Activated CD4-positive, alpha-beta memory T cell treated with anti-CD3 and anti-CD28 coated beads for 36 hours (primary cell): Measurements from ENCODE around the gene PDZK1IP1. TPM values are rescaled to one million over a fixed set of nuclear protein-coding genes. Genes with fewer than 3 reads are reported as not detected.

Experiments
- CTCF ChIA-PET: fragments of 350-600 bp; sonication (Branson Sonifier 250); formaldehyde crosslinking; loops from one replicate; lab custom pipeline; 2021; ENCODE audit warnings: antibody characterized with exemption, inconsistent platforms; lab: Charles Lee
- POLR2A ChIA-PET: fragments of 350-600 bp; sonication (Branson Sonifier 250); formaldehyde crosslinking; loops from one replicate; lab custom pipeline; 2021; ENCODE audit warnings: antibody characterized with exemption; lab: Charles Lee
- DNase-seq: peaks from one replicate; pipeline ENCODE4 v3.0.0-alpha.2; 2020
- H3K27ac Mint-ChIP-seq: one replicate; pipeline ENCODE4 v1.8.0; 2021; ENCODE audit warnings: mixed read lengths
- H3K27me3 Mint-ChIP-seq: one replicate; pipeline ENCODE4 v1.8.0; 2021; ENCODE audit warnings: mixed read lengths
- H3K36me3 Mint-ChIP-seq: one replicate; pipeline ENCODE4 v1.8.0; 2021; ENCODE audit warnings: mixed read lengths
- H3K4me1 Mint-ChIP-seq: one replicate; pipeline ENCODE4 v1.8.0; 2021; ENCODE audit warnings: low read depth, mixed read lengths
- H3K4me3 Mint-ChIP-seq: one replicate; pipeline ENCODE4 v1.8.0; 2021; ENCODE audit warnings: mild to moderate bottlenecking, mixed read lengths
- H3K9me3 Mint-ChIP-seq: one replicate; pipeline ENCODE4 v1.8.0; 2021; ENCODE audit warnings: mixed read lengths
- intact Hi-C: fragments of 100-400 bp; cut with micrococcal nuclease; formaldehyde crosslinking; loops from one replicate; pipeline ENCODE4 v1.15.1; 2023
- total RNA-seq, 2 experiments: library from RNA; stranded (reverse); gene quantifications; one replicate each; pipeline ENCODE4 v1.2.3, GENCODE V29; 2021

PDZK1IP1 gene
- total RNA-seq, 2 experiments from 2014 or later = not detected

GRCh38 chr1:47222476-47222875 is 32.6 kb upstream of the PDZK1IP1 start:
- CTCF ChIA-PET = interaction anchor here (0.8 to 2.9 kb wide), 4 partner anchors 28 to 41 kb away, joined by 4 to 9 read pairs (median 6); no protein-coding TSS in a partner anchor
- H3K9me3 Mint-ChIP-seq = no peaks in the 10 kb centered on the region
- H3K27me3 Mint-ChIP-seq = peaks cover 22% of the 10 kb centered on the region
- intact Hi-C loops = no loop called here
- DNase-seq = no peak
- H3K4me1 Mint-ChIP-seq = no peaks in the 10 kb centered on the region
- POLR2A ChIA-PET = no interaction called here
- no peaks in the 10 kb centered on the region for H3K36me3 Mint-ChIP-seq
- no peak overlapping the region for H3K27ac Mint-ChIP-seq
- H3K4me3 Mint-ChIP-seq = no peak overlapping the region

DNA sequence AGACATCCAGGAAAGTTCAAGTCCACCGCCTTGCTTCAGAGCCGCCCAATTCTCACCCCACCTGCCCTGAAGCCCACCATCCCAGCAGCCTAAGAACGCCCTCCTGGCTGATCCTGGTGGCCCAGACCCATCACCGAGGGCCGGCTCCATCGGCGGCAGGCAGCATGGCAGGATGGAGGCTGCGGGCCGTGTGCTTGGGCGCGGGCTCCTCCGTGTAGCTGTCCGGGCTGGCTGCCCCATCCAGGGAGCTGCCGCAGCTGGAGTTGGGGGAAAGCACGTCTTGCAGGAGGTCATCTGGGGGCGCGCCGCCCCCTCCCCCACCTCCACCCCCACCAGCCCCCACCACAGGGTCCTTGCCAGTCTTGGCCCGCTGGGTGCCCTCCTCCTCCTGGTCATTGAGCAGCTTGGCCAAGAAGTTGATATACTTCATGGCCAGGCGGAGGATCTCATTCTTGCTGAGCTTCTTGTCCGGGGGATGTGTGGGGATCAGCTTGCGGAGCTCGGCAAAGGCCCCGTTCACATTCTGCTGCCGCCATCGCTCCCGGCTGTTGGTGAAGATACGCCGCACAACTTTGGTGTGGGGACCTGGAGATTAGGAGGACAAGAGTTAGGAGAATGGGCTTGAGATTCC is 29.9 kb upstream of the PDZK1IP1 start:
- ChIA-PET CTCF (interaction anchor here (1.4 kb wide), 1 partner anchor 27 kb away, joined by 4 read pairs; no protein-coding TSS in a partner anchor), POLR2A (no interaction called here)
- intact Hi-C loops = no loop called here

GRCh38 chr1:47219001-47219400 is 29.2 kb upstream of the PDZK1IP1 start:
- no peaks in the 10 kb centered on the region for H3K4me1 Mint-ChIP-seq
- H3K9me3 Mint-ChIP-seq = no peaks in the 10 kb centered on the region
- H3K36me3 Mint-ChIP-seq = no peaks in the 10 kb centered on the region
- no peak overlapping the region for H3K4me3 Mint-ChIP-seq
- no peak for DNase-seq
- CTCF ChIA-PET = no interaction called here
- no peak overlapping the region for H3K27ac Mint-ChIP-seq
- POLR2A ChIA-PET = no interaction called here
- peaks cover 6% of the 10 kb centered on the region for H3K27me3 Mint-ChIP-seq
- intact Hi-C loops = no loop called here

More for the DNA sequence above, 29.9 kb upstream of the PDZK1IP1 start:
- no peak for DNase-seq
- Mint-ChIP-seq H3K27me3 (peaks cover 6% of the 10 kb centered on the region), H3K4me3 (no peak overlapping the region), H3K27ac (no peak overlapping the region), H3K4me1 (no peaks in the 10 kb centered on the region), H3K9me3 (no peaks in the 10 kb centered on the region), H3K36me3 (no peaks in the 10 kb centered on the region)

- DNase-seq = no peak
- Mint-ChIP-seq H3K4me1 (no peaks in the 10 kb centered on the region), H3K27me3 (peaks cover 4% of the 10 kb centered on the region), H3K36me3 (no peaks in the 10 kb centered on the region), H3K27ac (no peak overlapping the region), H3K4me3 (no peak overlapping the region), H3K9me3 (no peaks in the 10 kb centered on the region)
- intact Hi-C loops = no loop called here
- POLR2A ChIA-PET = no interaction called here
- CTCF ChIA-PET = no interaction called here
Observed at GRCh38 chr1:47216278-47217059, 26.6 kb upstream of the PDZK1IP1 start.

GRCh38 chr1:47215713-47216112 is 25.9 kb upstream of the PDZK1IP1 start:
- Mint-ChIP-seq H3K27ac (no peak overlapping the region), H3K4me3 (no peak overlapping the region), H3K27me3 (peaks cover 4% of the 10 kb centered on the region), H3K36me3 (no peaks in the 10 kb centered on the region), H3K9me3 (no peaks in the 10 kb centered on the region), H3K4me1 (no peaks in the 10 kb centered on the region)
- DNase-seq = no peak
- intact Hi-C loops = no loop called here
- ChIA-PET CTCF (no interaction called here), POLR2A (no interaction called here)

GRCh38 chr1:47214549-47214948 is 24.7 kb upstream of the PDZK1IP1 start:
- Mint-ChIP-seq H3K4me3 (no peak overlapping the region), H3K9me3 (no peaks in the 10 kb centered on the region), H3K27ac (no peak overlapping the region), H3K4me1 (no peaks in the 10 kb centered on the region), H3K36me3 (no peaks in the 10 kb centered on the region), H3K27me3 (peaks cover 2% of the 10 kb centered on the region)
- intact Hi-C loops = no loop called here
- ChIA-PET CTCF (no interaction called here), POLR2A (no interaction called here)
- DNase-seq = no peak

GRCh38 chr1:47213230-47213963 is 23.6 kb upstream of the PDZK1IP1 start:
- H3K27me3 Mint-ChIP-seq = peaks cover 4% of the 10 kb centered on the region
- H3K4me1 Mint-ChIP-seq = no peaks in the 10 kb centered on the region
- no peak for DNase-seq
- CTCF ChIA-PET = interaction anchor here (1.4 to 1.9 kb wide), 2 partner anchors 21 to 38 kb away, joined by 3 to 6 read pairs; no protein-coding TSS in a partner anchor
- no peak overlapping the region for H3K27ac Mint-ChIP-seq
- POLR2A ChIA-PET = interaction anchor here (0.5 kb wide), 1 partner anchor 677 kb away, joined by 3 read pairs; no protein-coding TSS in a partner anchor
- H3K9me3 Mint-ChIP-seq = no peaks in the 10 kb centered on the region
- no peak overlapping the region for H3K4me3 Mint-ChIP-seq
- intact Hi-C loops = no loop called here
- H3K36me3 Mint-ChIP-seq = no peaks in the 10 kb centered on the region

DNA sequence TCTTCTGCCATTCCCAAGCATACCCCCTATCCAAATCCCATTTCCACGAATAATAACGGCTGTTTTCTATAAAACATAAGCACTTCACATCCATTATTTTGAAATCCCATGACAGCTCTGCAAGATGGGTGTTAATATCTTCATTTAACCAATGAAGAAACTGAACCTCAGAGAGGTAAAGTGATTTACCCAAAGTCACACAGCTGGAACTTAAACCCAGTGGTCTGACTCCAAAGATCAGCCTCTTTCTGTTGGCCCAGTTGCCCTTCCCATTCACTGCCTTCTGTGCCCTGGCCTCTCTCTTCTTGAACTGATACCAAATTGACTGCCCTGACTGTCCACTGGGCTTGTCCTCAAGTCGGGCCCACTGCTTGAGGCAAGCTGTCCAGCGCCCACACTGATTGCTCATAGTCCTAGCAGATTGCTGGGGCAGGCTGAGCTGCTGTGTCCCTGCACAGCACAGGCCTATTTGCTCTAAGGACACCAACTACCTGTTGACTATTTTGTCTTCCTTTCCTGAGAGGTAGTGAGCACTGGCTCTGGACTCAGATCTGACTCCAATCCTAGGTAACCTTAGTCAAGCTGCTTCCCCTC is 22.9 kb upstream of the PDZK1IP1 start:
- CTCF ChIA-PET = interaction anchor here (1.4 to 1.9 kb wide), 2 partner anchors 20 to 37 kb away, joined by 3 to 6 read pairs; no protein-coding TSS in a partner anchor
- POLR2A ChIA-PET = interaction anchor here (0.5 kb wide), 1 partner anchor 677 kb away, joined by 3 read pairs; no protein-coding TSS in a partner anchor
- intact Hi-C loops = no loop called here
- Mint-ChIP-seq H3K27me3 (peaks cover 4% of the 10 kb centered on the region), H3K4me3 (no peak overlapping the region), H3K27ac (no peak overlapping the region), H3K9me3 (no peaks in the 10 kb centered on the region), H3K4me1 (no peaks in the 10 kb centered on the region), H3K36me3 (no peaks in the 10 kb centered on the region)
- no peak for DNase-seq

GRCh38 chr1:47211796-47212269 is 22.0 kb upstream of the PDZK1IP1 start:
- intact Hi-C loops = no loop called here
- Mint-ChIP-seq H3K4me3 (no peak overlapping the region), H3K27ac (no peak overlapping the region), H3K4me1 (no peaks in the 10 kb centered on the region), H3K27me3 (peaks cover 4% of the 10 kb centered on the region), H3K36me3 (no peaks in the 10 kb centered on the region), H3K9me3 (no peaks in the 10 kb centered on the region)
- no peak for DNase-seq
- POLR2A ChIA-PET = no interaction called here
- CTCF ChIA-PET = interaction anchor here (0.9 to 1.9 kb wide), 3 partner anchors 12 to 36 kb away, joined by 3 to 6 read pairs (median 4); no protein-coding TSS in a partner anchor

GRCh38 chr1:47210666-47211065 is 20.8 kb upstream of the PDZK1IP1 start:
- no peaks in the 10 kb centered on the region for H3K36me3 Mint-ChIP-seq
- no peak overlapping the region for H3K27ac Mint-ChIP-seq
- no peaks in the 10 kb centered on the region for H3K9me3 Mint-ChIP-seq
- CTCF ChIA-PET = interaction anchor here (0.9 kb wide), 1 partner anchor 17 kb away, joined by 3 read pairs; no protein-coding TSS in a partner anchor
- intact Hi-C loops = no loop called here
- H3K27me3 Mint-ChIP-seq = peaks cover 7% of the 10 kb centered on the region
- POLR2A ChIA-PET = no interaction called here
- H3K4me3 Mint-ChIP-seq = no peak overlapping the region
- DNase-seq = no peak
- no peaks in the 10 kb centered on the region for H3K4me1 Mint-ChIP-seq

- no peak for DNase-seq
- intact Hi-C loops = no loop called here
- CTCF ChIA-PET = interaction anchor here (1.3 kb wide), 1 partner anchor 17 kb away, joined by 4 read pairs; no protein-coding TSS in a partner anchor
- Mint-ChIP-seq H3K4me3 (no peak overlapping the region), H3K9me3 (no peaks in the 10 kb centered on the region), H3K36me3 (no peaks in the 10 kb centered on the region), H3K27ac (no peak overlapping the region), H3K27me3 (peaks cover 7% of the 10 kb centered on the region), H3K4me1 (no peaks in the 10 kb centered on the region)
- POLR2A ChIA-PET = no interaction called here
Observed at GRCh38 chr1:47209725-47210325, 20.0 kb upstream of the PDZK1IP1 start.
